Hematopoietic multipotent progenitor cell (in vitro differentiated cells): ENCODE results near the gene COMMD1. TPM values are rescaled to one million over a fixed set of nuclear protein-coding genes. Genes with fewer than 3 reads are reported as not detected.

Experiments used
- DNase-seq, 3 donors: peaks; one replicate each; pipeline ENCODE4 v3.0.0-alpha.2; 2011 to 2015; ENCODE audit warnings: low read depth in 2 of 3, low spot score in 2 of 3
- total RNA-seq: library from RNA; depleted of rRNA; stranded (reverse); fragments of >200 nt; gene quantifications from one replicate; pipeline ENCODE4 v1.2.3, GENCODE V29; 2012

The COMMD1 gene
- total RNA-seq, 1 donor: 27.5 TPM

GRCh38 chr2:61961231-61961901, 55.9 kb downstream of the COMMD1 start:
- DNase-seq: no peak

DNA sequence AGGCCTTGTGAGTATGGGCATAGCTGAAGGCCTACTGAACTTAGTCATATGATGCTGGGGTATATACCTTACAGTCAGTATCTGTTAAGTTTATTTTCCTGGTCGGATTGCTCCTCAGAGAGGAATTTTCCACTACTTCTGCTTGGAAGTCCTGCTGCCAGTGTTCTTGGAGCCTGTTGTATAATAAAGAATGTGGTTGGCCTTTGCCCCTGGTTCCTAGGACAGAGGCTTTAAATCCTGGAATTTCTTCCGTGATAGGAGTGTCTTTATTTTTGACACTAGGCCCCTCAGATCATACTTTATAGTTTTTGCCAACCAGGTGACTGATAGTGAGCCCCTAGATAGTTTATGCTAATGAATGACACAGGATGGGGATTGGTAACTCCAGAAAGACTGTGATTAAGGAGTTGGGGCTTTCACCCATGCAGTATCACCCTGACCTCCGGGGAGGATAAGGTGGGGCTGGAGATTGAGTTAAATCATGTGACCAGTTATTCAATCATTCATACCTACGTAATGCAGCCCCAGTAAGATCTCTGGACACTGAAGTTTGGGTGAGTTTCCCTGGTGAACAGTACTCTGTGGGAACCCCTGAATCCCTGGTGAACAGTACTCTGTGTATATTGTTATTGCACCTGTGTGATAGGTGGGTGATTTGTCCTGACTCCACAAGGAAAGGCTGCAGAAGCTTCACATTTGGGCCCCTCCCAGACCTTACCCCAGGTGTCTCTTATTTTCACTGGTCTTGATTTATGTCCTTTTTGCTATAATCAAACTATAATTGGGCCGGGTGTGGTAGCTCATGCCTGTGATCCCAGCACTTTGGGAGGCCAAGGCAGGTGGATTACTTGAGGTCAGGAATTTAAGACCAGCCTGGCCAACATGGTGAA, 56.9 kb downstream of the COMMD1 start:
- DNase-seq: no peak

- DNase-seq: no peak
These were observed 60.7 kb downstream of the COMMD1 start for GRCh38 chr2:61966087-61966727.

GRCh38 chr2:61967262-61967661, 61.8 kb downstream of the COMMD1 start:
- no peak for DNase-seq

- no peak for DNase-seq
These were observed 63.9 kb downstream of the COMMD1 start for GRCh38 chr2:61969376-61969775.

DNA sequence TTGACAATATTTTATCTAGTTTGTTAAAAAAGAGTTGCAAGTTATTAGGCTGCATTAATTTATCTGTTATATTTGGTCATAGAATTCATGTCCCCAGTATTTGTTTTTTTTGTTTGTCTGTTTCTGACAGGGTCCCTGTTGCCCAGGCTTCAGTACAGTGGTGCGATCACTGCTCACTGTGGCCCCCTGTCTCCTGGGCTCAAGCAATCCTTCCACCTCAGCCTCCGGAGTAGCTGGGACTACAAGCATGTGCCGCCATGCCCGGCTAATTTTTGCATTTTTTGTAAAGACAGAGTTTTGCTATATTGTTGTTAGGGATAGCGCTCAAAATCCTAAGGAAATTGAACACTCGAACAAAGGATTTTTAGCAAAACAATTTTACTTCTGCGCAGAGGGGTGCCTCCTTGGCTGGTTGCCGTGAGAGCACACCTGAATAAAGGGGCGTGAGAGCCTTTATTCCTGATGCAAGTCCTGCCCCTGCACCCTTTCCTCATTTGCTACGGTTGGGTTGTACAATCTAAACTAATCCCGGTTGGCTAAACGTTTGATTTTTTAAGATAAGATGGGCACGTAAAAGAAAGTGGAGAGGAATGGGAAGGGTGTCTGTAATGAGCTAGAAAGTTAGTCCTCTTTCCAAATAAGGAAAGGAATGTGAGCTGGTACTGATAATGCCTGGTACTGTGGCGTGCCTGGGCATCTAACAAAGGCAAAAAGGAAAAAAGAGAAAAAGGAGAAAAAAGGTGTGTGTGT, 65.5 kb downstream of the COMMD1 start:
- no peak for DNase-seq

DNA sequence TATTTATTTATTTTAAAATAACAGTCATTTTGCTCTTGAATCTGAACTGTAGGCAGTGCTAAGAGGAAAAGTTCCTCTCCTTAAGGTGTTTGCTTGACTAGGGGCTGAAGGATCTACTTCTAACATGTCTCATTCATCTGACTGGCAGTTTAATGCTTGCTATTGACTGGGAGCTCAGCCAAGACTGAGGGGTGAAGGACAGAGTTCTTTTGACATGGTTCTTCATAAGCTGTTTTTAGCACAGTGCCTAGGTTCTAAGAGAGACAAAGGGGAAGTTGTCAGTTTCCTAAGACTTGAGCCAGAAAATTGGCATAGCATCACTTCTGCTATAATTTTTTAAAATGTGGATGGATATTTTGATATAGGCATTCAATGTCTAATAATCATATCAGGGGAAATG, 73.0 kb downstream of the COMMD1 start:
- peak in 1 of 3 donors; percentile 69 for DNase-seq

GRCh38 chr2:61980758-61981157, 75.3 kb downstream of the COMMD1 start:
- no peak for DNase-seq

DNA sequence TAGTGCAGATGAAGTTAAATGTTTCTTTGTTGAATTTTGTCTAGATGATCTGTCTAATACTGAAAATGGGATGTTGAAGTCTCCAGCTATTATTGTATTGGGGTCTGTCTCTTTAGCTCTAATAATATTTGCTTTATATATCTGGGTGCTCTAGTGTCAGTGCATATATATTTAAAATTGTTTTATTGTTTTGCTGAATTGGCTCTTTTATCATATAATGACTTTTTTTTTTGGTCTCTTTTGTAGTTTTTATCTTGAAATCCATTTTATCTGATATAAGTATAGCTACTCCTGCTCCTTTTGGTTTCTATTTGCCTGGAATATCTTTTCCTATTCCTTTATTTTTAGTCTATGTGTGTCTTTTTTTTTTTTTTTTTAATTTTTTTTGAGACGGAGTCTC, 79.2 kb downstream of the COMMD1 start:
- DNase-seq: no peak

DNA sequence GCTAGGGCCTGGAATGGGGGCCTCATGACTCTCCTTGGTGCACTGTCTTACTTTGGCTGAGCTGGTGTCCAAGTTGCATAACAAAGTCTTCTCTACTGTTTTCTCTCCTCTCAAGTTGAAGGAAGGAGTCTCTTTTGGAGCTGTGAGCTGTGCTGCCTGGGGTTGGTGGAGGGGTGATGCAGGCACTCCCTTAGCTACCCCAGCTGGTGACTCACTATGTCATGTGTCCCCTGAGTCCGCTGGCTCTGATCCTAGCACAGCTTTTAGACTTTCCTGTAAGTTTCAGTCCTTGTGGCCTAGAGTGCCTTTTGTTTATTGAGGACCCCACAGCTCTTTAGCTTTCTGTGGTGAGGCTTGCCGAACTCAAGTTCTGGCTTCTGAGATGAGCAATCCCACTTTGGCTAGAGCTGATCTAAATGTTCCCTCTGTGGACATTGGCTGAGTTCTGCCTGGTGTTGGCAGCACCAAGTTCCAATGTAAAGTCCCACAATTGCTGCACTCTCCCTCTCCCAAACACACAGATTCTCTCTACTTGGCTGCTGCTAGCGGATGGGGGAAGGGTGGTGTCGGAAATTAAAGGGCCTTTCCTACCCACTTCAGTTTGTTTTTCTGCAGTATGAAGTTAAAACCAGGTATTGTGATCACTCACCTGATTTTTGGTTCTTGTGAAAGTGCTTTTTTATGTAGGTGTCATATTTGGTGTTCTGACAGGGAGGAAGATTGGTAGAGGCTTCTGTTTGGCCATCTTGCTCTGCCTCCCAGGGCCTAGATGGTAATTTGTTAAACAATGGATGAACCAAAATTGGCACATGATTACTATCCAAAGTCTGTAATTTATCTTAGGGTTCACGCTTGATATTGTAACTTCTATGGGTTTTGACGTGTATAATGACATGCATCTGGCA, 83.2 kb downstream of the COMMD1 start:
- DNase-seq: no peak

DNA sequence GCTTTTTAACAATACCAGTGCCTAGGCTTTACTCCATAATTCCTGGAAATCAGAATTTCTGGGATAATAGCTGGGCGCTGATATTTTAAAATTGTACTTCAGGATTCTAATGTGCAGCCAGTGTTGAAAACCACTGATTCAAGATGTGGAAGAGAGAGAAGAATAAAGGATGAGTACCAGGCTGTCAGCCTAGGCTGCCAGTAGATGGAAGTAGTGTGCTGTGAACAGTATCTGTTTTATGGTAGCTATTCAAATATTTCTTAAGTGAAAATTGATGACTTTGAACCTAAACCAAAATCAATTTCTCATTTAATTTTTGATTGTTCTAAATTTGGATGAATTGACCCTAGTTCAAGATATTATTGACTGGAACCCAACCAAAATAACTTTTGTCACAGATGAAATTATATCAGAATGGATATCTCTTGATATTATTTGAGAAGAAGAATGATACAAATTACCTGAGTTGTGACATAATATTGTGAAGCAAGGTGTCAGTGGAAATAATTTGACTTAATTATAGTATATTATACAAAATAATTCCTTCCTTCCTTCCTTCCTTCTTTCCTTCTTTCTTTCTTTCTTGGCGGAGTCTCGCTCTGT, 88.0 kb downstream of the COMMD1 start:
- DNase-seq: peak in 2 of 3 donors; percentile 54 to 79

DNA sequence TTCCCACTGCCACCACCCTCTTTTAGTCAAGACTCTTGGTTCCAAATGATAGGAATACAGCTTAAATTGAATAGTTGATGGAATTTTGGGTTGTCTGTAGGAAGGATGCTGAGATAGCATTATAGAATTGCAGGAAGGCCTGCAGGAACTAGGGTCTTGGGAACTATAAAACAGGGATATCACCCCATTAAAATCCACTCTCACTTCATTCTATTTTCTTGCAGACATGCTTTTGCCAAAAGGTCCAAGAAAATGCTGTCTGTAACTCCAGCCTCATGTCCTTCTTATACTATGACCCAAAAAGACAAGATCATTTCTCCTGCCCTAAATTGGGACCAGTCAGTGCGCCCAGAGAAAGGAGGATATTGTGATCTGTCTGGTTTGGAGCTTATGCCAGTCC, 89.1 kb downstream of the COMMD1 start:
- DNase-seq: no peak

- DNase-seq: no peak
These were observed 89.6 kb downstream of the COMMD1 start for GRCh38 chr2:61995065-61995464.

DNA sequence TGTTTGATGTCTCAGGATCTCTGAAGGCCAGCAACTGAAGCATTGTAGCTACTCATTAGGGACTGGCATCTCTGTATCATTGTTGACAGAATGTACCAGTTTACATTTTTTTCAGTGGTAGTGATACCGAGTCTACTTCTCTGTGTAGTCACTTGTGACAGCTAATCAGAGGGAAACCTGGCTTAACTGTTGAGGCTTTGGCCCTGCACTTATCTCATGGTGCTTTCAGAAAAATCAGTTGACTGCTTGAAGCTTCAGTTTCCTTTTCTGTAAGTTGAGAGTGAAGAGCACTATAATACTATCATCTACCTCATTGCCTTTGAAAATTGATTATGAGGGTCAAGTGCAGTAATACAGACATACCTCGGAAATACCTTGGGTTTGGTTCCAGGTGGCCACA, 90.0 kb downstream of the COMMD1 start:
- no peak for DNase-seq

GRCh38 chr2:61998426-61998825, 93.0 kb downstream of the COMMD1 start:
- no peak for DNase-seq

DNA sequence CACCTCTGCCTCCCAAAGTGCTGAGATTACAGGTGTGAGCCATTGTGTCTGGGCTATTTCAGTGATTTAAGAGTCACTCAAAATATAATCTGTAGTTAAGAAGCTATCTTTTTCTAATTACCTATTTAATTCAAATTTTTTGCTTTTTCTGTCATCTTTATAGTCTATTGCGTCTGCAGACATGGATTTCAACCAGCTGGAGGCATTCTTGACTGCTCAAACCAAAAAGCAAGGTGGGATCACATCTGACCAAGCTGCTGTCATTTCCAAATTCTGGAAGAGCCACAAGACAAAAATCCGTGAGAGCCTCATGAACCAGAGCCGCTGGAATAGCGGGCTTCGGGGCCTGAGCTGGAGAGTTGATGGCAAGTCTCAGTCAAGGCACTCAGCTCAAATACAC, 95.1 kb downstream of the COMMD1 start:
- no peak for DNase-seq

DNA sequence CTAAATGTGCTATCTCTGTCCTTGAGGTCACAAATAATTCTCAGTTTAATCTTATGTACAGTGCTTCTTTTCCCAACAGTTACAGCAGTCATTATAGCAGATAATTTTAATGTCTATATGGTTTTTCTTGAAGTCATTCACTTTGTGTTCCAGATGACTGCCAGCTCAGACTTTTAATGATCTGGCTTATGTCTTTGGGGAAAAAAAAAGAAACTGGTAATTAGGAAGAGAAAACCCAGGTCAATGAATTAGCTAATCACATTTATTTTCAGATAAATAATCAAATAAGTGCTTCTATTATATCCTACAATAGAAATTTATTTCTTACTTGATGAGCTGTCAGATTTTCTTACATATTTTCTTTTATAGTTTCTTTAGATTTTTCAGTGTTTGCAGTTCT, 96.0 kb downstream of the COMMD1 start:
- no peak for DNase-seq

DNA sequence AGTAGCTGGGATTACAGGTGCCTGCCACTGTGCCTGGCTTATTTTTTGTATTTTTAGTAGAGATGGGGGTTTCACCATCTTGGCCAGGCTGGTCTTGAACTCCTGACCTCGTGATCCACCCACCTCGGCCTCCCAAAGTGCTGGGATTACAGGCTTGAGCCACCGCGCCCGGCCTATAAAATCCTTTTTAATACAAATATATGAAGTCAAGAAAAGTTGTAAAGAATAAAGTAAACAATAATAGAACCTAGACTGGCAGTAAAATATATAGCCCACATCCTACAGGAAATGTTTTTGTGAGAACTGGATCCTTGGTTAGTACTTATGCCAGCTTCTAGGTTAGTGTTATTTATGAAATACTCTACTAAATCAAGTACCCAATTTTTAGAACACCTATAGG, 99.0 kb downstream of the COMMD1 start:
- DNase-seq: peak in 1 of 3 donors; percentile 22

- no peak for DNase-seq
These were observed 102.1 kb downstream of the COMMD1 start for GRCh38 chr2:62007555-62007954.
